Activated CD4-positive, alpha-beta T cell treated with anti-CD3 and anti-CD28 coated beads for 48 hours (primary cell): ENCODE measurements around the gene SLC10A3.

ENCODE experiments used
- DNase-seq: peaks from one replicate; pipeline ENCODE4 v3.0.0-alpha.2; 2020

SLC10A3 gene

DNA sequence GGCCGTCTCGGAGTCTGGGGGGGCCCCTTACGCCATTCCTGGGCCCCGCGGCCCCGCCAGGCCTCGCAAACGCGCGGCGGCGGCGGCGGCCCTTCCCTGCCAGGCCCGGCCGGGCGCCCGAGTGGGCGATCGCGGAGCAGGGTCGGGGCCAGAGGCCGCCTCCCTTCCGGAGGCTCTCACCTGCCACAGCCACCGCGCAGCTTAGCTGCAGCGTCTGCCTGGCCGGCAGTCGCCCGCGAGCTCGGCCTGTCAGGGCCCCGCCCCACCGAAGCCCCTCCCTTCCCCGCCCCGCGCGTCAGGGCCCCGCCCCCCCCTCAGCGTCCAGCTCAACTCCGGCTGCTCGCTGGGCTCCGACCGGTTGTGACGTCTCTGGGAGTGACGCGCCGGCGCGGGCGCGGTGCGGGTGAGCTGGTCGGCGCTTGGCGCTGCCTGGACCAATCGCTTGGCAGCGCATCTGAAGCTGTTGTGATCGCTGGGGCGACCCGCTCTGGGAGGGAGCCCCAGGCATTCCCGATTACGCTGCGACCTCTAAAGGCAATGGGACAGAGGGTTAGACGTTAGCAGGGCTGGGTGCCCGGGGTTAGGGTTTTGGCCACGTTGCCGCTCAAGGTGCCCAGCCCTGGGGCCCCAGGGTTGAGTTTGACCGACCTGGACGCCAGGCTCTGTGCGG, at the start of gene SLC10A3:
TSS of gene SLC10A3 (minus strand) at position 216 of the 670 bp plus-strand sequence. CDS start 1,689 bp downstream, outside the sequence.
- DNase-seq: peak; percentile 91

- no peak for DNase-seq
These were observed 48.6 kb upstream of the SLC10A3 start for GRCh38 chrX:154539077-154539476.

GRCh38 chrX:154535892-154536291, 45.5 kb upstream of the SLC10A3 start:
- DNase-seq: no peak

DNA sequence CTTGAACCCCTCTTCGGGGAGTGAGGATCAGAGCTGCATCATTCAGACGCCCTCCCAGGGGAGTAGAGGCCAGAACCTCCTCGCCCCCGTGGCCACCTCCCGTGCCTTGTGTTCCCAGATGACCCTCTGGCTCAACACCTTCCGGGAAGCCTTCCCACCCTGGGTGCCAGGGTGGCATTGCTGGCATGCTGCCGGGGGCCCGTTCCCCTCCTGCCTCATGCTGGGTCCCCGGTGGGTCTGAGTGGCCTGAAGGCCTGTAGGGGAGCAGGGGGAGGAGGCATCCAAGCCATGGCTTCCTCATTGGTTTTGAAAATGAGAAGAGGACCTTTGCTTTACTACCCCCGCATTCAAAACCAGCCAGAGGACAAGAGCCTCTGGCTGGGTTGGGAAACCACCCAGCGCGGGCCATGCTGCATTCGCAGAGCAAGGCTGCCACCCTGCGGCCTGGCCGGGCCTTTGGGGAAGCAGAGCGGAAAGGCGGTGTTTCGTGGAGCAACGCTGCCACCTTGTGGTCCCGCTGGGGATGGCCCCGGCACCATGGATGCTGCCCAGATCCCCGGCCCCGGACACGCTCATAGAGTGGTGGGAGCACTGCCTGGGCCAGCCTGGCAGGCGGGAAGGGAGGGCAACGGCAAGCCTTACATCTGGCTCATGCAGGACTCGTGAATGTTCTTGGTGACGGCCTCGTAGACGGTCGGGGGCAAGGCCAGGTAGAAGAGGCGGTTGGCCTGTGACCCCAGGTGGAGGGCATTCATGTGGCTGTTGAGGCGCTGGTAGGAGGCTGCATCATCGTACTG, 44.3 kb upstream of the SLC10A3 start:
- peak; percentile 90 for DNase-seq

- no peak for DNase-seq
These were observed 42.3 kb upstream of the SLC10A3 start for GRCh38 chrX:154532690-154533089.

- DNase-seq: no peak
These were observed 41.2 kb upstream of the SLC10A3 start for GRCh38 chrX:154531626-154532025.

DNA sequence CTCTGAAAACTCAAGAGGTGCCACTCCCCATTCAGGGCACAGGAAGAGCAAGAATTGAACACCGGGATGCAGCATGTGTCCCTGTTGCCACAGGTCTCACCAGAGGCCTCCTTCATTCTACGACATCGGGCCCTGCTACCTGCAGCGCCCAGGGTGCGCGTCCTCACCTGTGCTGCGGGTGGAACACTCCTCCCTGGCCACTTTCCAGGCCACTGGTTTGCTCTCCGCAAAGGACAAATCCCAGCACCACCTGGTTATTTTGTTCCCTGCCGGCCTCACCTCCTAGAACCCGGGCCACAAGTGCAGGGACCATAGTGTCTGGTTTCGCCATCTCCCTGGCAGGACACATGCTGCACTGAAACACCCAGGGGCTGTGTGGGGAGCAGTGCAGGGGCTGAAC, 39.9 kb upstream of the SLC10A3 start:
- DNase-seq: no peak

- DNase-seq: no peak
These were observed 38.8 kb upstream of the SLC10A3 start for GRCh38 chrX:154529206-154529612.

DNA sequence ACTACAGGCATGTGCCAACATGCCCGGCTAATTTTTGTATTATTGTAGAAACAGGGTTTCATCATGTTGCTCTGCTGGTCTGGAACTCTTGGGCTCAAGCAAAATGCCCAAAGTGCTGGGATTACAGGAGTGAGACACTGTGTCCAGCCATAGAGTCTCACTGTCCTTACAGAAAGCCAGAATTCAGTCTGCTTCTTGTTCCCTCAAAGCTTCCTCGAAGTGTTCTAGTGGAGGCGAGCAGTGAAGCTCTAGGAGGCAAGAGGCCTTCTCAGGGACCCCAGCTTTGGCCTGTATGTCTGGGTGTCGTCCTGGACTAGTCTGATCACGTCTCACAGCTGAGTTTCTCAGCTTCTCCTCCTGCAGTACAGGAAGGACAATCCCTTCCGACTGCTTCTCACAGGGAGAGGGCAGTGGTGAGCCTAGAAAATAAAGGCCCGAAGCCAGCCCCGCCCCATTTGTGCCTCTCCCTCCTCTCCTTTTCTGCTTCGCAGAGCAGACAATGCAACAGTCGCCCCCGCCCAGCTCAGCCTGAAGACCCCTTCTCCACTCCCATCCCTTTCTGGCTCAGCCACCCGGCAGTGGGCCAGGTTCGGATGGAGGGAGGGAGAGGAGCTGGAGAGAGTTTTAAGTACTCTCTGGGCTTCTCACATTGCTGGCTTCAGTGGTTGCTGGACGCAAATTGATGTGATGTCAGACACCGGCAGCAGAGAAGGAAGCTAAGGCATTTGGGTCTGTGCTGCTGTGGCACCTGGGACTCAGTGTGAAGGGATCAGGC, 36.7 kb upstream of the SLC10A3 start:
- DNase-seq: peak; percentile 73

DNA sequence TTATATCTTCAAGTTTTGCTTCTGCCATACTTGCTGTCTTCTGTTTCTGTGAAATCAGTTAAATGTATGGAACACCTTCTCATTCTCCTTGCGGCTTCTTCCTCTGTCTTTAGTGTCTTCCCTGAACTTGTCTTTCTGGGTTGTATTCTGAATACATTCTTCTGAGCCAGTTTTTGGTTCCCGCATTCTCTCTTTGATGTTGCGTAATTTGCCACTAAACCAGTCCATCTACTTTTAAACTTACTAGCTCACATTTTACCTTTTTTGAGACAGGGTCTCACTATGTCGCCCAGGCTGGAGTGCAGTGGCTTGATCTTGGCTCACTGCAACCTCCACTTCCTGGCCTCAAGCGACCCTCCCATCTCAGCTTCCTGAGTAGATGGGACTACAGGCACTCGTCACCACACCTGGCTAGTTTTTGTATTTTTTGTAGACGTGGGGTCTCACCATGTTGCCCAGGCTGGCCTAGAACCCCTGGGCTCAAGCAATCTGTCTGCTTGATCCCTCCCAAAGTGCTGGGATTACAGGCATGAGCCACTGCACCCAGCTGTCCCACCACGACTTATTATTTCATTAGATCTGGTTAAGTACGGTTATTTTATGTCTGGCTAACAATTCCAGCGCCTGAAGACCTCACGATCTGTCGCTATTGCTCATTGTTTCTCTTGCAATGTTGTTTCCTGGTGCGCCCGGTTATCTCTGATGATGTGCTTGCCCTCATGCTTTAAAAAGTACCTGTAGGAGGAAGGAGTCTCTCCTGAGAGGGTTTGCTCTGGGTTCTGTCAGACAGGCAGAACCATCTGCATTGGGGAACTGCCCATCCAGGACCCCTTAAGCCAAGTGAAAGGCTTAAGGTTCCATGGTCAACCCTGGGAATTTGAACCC, 35.4 kb upstream of the SLC10A3 start:
- no peak for DNase-seq

DNA sequence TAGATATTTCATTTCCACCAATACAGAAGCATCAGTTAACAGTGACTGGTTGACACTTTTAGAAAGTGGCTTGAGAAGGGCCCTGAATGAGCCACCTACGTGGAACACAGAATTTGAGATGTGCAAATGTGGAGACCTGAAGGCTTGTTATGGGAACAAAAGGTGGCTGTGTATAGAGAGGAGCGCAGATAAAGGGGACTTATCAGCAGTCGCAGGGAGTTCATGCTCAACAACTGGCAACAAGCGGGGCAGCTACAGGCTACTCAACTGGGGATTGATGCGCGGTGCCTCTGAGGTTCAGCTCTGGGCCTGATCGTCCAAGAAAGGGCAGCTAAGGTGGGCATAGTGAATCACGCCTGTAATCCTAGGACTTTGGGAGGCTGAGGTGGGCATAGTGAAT, 29.0 kb upstream of the SLC10A3 start:
- no peak for DNase-seq

GRCh38 chrX:154517101-154517781, 26.8 kb upstream of the SLC10A3 start:
- DNase-seq: no peak

GRCh38 chrX:154516656-154517100, 26.2 kb upstream of the SLC10A3 start:
- DNase-seq: no peak

DNA sequence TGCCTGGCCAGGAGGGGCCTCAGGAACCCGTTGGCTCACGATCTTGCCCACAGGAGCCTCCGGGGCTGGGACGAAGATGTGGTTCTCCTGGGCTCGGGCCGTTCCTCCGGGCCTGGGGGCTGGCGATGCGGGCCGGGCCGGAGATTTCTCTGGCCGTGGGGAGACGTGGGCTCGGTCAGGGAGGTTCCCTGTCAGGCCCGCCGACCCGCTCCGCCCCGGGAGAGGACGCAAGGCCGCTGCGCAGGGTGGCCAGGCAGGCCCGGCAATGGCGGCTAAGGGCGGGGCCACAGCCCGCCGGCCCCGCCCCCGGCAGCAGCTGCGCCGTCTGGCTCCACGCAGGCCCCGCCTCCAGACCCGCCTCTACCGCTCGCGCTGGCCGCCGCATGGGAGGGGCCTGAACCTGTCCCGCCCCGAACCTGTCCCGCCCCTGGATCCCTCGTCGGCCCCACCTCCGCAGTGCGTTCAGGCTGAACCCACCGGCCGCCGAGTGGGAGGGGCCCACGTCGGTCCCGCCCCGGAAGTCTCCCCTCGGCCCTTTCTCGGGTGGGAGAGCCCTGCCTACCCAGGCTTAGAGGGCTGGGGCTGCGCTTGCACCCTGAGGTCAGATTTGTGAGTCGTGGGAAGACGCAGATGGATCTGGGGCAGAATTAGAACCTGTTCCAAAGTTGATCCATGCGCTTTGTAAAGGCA, 25.7 kb upstream of the SLC10A3 start, which contains the start of gene FAM3A:
TSS of gene FAM3A (minus strand) at position 267 of the 690 bp plus-strand sequence. CDS start 460 bp downstream, outside the sequence.
- peak; percentile 95 for DNase-seq

- peak; percentile 32 for DNase-seq
These were observed 24.9 kb upstream of the SLC10A3 start for GRCh38 chrX:154515090-154515965.

DNA sequence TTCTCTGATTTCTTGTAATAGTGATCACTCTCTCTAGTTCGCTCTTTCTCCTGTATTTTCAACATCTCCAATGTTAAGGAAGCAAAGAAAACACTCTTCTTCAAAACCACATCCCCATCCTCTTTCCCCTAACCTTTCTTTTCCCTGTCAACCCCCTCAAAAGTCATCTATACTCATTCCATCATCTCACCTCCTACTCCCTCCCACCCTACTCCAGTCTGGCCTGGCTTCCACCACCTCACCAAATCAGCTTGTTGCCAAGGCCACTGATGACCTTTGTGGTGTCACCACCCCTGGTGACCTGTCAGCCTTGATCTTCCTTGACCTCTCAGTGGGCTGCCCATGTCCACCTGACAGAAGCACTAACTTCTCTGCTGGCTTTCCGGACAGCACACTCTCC, 23.3 kb upstream of the SLC10A3 start:
- no peak for DNase-seq

DNA sequence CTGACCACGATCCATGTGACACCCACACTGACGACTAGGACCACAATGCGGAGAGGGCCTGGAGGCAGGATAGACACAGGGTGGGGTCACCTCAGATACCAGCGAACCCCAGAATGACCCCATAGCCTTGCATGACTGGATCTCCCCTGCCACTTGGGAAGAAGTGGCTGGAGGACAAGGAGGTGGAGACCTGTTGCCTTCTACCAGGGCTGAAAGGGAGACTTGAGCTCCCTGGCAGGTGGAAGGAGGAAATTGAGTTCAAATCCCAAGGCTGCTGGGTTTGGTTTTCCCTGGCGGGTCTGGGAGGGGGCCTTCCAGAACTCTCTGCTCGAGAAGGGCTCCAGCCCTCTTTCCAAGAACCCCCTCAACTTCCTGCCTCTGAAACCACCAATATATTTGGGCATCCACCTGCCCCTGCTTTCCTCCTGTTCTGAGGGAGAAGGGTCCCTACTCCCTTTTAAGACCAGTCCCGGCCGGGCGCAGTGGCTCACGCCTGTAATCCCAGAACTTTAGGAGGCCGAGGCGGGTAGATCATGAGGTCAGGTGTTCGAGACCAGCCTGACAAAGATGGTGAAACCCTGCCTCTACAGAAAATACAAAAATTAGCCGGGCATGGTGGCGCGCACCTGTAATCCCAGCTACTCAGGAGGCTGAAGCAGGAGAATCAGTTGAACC, 22.6 kb upstream of the SLC10A3 start:
- no peak for DNase-seq

DNA sequence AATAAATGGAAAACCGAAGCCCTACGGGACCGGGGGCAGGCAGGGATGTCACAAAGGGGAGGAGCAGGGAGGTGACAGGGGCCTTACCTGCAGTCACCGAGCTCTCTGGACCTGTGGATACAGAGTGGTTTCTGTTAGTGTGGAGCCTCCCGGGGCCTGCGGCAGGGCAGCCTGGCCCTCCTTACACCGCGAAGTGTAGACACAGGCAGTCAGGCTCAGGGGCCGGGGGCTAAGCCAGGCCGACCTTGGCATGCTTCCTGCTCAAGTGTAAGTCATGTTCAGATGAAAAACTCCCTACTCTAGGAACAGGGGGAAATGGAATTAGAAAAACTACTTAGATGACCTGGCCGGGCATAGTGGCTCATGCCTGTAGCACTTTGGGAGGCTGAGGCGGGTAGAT, 21.3 kb upstream of the SLC10A3 start:
- DNase-seq: no peak

GRCh38 chrX:154509455-154509854, 19.0 kb upstream of the SLC10A3 start:
- no peak for DNase-seq
